HepG2 (cell line): Measurements from ENCODE around the gene XRCC5.

Experiments
- ASH2L ChIP-seq: fragments of 300-600, 200-600 bp; sonication (generic); IDR thresholded peaks from 2 replicates; pipeline ENCODE4 v1.7.0; 2017; ENCODE audit warnings: low read depth, mild to moderate bottlenecking, moderate library complexity, mixed read lengths, low read length; ENCODE audit not compliant: insufficient read length
- HDAC6 ChIP-seq: fragments of 200-600 bp; sonication (generic); IDR thresholded peaks from 2 replicates; pipeline ENCODE4 v1.7.0; 2017; ENCODE audit warnings: mild to moderate bottlenecking, antibody characterized with exemption, low read length, low read depth
- ZBTB20 ChIP-seq: sonication (generic); formaldehyde crosslinking; IDR thresholded peaks from 2 replicates; pipeline ENCODE4 v1.8.1; 2023; ENCODE audit warnings: missing genetic modification reagents, low read depth, mild to moderate bottlenecking, borderline replicate concordance
- TF ChIP-seq, protein P1 (sequence below): sonication (generic); formaldehyde crosslinking; conservative IDR thresholded peaks from 2 replicates; pipeline ENCODE4 v1.8.0; 2022; ENCODE audit warnings: mild to moderate bottlenecking, moderate library complexity, missing genetic modification reagents
- TF ChIP-seq, protein P2 (sequence below): sonication (generic); formaldehyde crosslinking; IDR thresholded peaks from 2 replicates; pipeline ENCODE4 v1.4.0; 2020; ENCODE audit warnings: mild to moderate bottlenecking, missing genetic modification reagents
- TF ChIP-seq, protein P3 (sequence below): sonication (generic); formaldehyde crosslinking; IDR thresholded peaks from 2 replicates; pipeline ENCODE4 v1.4.0; 2020; ENCODE audit warnings: missing genetic modification reagents

DNA sequence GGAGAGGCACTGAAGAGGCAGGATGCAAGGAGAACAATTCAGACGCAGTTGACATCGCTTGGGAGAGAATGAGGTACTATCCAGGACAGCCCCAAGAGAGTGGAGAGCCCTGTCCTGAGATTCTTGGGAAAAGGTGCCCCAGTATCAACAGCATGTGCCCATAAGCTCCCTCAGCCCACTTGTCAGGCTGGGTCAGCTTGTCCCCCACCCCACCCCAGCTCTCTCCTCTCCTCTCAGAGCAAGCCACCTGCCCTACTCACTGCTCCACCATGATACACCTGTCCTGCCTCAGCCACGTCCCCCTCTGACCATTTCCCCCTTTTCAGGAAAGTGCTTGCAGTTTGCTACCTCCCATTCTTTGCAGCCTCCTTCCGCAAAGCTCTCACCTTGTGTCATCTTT, 111.8 kb downstream of the XRCC5 start:
- TF ChIP-seq, protein P1, sequence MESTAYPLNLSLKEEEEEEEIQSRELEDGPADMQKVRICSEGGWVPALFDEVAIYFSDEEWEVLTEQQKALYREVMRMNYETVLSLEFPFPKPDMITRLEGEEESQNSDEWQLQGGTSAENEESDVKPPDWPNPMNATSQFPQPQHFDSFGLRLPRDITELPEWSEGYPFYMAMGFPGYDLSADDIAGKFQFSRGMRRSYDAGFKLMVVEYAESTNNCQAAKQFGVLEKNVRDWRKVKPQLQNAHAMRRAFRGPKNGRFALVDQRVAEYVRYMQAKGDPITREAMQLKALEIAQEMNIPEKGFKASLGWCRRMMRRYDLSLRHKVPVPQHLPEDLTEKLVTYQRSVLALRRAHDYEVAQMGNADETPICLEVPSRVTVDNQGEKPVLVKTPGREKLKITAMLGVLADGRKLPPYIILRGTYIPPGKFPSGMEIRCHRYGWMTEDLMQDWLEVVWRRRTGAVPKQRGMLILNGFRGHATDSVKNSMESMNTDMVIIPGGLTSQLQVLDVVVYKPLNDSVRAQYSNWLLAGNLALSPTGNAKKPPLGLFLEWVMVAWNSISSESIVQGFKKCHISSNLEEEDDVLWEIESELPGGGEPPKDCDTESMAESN (CRISPR knock-in tag) = no peak
- TF ChIP-seq ZBTB20 = no peak
- TF ChIP-seq, protein P2, sequence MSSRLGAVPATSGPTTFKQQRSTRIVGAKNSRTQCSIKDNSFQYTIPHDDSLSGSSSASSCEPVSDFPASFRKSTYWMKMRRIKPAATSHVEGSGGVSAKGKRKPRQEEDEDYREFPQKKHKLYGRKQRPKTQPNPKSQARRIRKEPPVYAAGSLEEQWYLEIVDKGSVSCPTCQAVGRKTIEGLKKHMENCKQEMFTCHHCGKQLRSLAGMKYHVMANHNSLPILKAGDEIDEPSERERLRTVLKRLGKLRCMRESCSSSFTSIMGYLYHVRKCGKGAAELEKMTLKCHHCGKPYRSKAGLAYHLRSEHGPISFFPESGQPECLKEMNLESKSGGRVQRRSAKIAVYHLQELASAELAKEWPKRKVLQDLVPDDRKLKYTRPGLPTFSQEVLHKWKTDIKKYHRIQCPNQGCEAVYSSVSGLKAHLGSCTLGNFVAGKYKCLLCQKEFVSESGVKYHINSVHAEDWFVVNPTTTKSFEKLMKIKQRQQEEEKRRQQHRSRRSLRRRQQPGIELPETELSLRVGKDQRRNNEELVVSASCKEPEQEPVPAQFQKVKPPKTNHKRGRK (CRISPR knock-in tag) = no peak
- TF ChIP-seq HDAC6 = no peak
- TF ChIP-seq, protein P3, sequence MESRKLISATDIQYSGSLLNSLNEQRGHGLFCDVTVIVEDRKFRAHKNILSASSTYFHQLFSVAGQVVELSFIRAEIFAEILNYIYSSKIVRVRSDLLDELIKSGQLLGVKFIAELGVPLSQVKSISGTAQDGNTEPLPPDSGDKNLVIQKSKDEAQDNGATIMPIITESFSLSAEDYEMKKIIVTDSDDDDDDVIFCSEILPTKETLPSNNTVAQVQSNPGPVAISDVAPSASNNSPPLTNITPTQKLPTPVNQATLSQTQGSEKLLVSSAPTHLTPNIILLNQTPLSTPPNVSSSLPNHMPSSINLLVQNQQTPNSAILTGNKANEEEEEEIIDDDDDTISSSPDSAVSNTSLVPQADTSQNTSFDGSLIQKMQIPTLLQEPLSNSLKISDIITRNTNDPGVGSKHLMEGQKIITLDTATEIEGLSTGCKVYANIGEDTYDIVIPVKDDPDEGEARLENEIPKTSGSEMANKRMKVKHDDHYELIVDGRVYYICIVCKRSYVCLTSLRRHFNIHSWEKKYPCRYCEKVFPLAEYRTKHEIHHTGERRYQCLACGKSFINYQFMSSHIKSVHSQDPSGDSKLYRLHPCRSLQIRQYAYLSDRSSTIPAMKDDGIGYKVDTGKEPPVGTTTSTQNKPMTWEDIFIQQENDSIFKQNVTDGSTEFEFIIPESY (CRISPR knock-in tag) = no peak
- no peak for TF ChIP-seq ASH2L
